Testis (tissue), 3 donors: ENCODE data around the gene CTNS. TPM values are rescaled to one million over a fixed set of nuclear protein-coding genes. Genes with fewer than 3 reads are reported as not detected.

Experiments
- DNase-seq: peaks from one replicate; pipeline ENCODE4 v3.0.0-alpha.2; 2019
- H3K27ac ChIP-seq, 2 donors: fragments of 200-600 bp; sonication (generic); one replicate each; pipeline ENCODE4 v1.5.1; 2019
- H3K27me3 ChIP-seq: fragments of 200-600 bp; sonication (generic); one replicate; pipeline ENCODE4 v1.5.1; 2019
- H3K36me3 ChIP-seq: fragments of 200-600 bp; sonication (generic); one replicate; pipeline ENCODE4 v1.5.1; 2017; ENCODE audit warnings: low read depth; ENCODE audit errors: missing control alignments
- H3K4me1 ChIP-seq: fragments of 200-600 bp; sonication (generic); one replicate; pipeline ENCODE4 v1.5.1; 2019
- H3K4me3 ChIP-seq, 2 donors: fragments of 200-600 bp; sonication (generic); one replicate each; pipeline ENCODE4 v1.5.1; 2017 to 2019
- H3K9me3 ChIP-seq: fragments of 200-600 bp; sonication (generic); one replicate; pipeline ENCODE4 v1.5.1; 2017
- CTCF ChIP-seq, 3 experiments: fragments of 450-650 bp in 2 of 3; fragments of 200-600 bp in 1 of 3; sonication (generic) in 1 of 3; IDR thresholded peaks; one replicate each; pipeline ENCODE4 v1.5.1; 2016 to 2019; ENCODE audit warnings: antibody characterized with exemption in 3 of 3, mild to moderate bottlenecking in 2 of 3, moderate library complexity in 1 of 3
- POLR2A ChIP-seq: fragments of 450-650 bp; IDR thresholded peaks from one replicate; pipeline ENCODE4 v1.6.1; 2017; ENCODE audit warnings: antibody characterized with exemption, mild to moderate bottlenecking, moderate library complexity
- WGBS, 2 donors: methylation state at CpG; one replicate each; pipeline ENCODE4 v1.1.5; 2018; 5-methylcytosine and 5-hydroxymethylcytosine counted together
- intact Hi-C: fragments of 100-400 bp; cut with DNase I; formaldehyde crosslinking; loops from one replicate; pipeline ENCODE4 v1.15.1; 2023; ENCODE audit warnings: low total_unique reads
- polyA plus RNA-seq: library from polyadenylated mRNA; stranded (reverse); fragments of 350-450 nt; fragmentation: Illumina TruSeq; extraction: RNeasy Lipid Tissue Mini Kit (QIAGEN cat#74804); gene quantifications from one replicate; pipeline ENCODE4 v1.2.3, GENCODE V29; 2014; ENCODE audit warnings: low read depth, low replicate concordance; ENCODE audit not compliant: insufficient read depth
- total RNA-seq, 2 donors: library from RNA; depleted of rRNA; stranded (reverse); fragments of >200 nt; gene quantifications; one replicate each; pipeline ENCODE4 v1.2.3, GENCODE V29; 2016

CTNS gene
- total and polyA plus RNA-seq, 3 donors from 2014 or later, result 43.8 to 57.3 (median 50.4) TPM

DNA sequence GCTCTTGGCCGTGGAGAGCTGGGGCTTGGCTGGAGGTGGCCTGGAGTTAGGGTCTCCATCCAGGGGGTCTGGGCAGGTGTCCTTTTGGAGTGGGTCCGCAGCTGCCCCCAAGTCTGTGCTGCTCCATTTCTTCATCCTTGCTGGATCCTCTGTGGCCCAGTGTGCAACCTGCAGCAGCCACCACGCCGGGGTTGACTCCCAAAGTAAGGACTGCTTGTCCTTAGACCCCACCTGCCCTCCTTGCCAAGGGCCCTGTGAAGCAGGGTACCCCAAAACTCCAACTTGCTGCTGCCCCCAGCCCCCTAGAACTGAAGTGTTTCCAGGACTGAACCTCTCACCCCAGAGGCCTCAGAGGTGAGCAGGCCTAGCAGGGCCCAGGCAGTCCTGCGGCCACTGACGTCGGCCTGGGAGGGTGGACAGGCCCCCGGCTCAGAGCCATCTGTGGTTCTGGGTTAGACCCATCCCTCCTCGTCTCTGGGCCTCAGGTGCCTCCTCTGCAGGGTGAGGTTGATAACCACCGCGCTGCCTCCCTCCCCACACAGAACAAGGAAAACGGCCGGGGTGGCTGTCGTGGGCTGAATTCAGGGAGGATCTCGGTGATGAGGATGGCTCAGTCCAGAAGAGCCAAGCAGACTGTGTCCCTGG lies 44.2 kb upstream of the CTNS start:
- H3K9me3 ChIP-seq, result no peaks in the 10 kb centered on the region
- no peak overlapping the region for H3K4me3 ChIP-seq
- intact Hi-C loops, result no loop called here
- 82 to 90% methylated on average over 2 to 14 of the region's 15 CpGs for WGBS, 2 donors
- H3K4me1 ChIP-seq, result no peaks in the 10 kb centered on the region
- TF ChIP-seq CTCF (IDR thresholded peaks at IDR 0.05) (no peak), POLR2A (no peak)
- H3K36me3 ChIP-seq, result no peaks in the 10 kb centered on the region
- no peak for DNase-seq
- no peak overlapping the region for H3K27ac ChIP-seq
- no peaks in the 10 kb centered on the region for H3K27me3 ChIP-seq

GRCh38 chr17:3593384-3593783 lies 43.2 kb upstream of the CTNS start:
- no peak overlapping the region for H3K27ac ChIP-seq
- no peaks in the 10 kb centered on the region for H3K36me3 ChIP-seq
- no peak for DNase-seq
- no peaks in the 10 kb centered on the region for H3K4me1 ChIP-seq
- 87 to 95% methylated on average over 5 of the region's 5 CpGs for WGBS, 2 donors
- H3K4me3 ChIP-seq, result no peak overlapping the region
- no peaks in the 10 kb centered on the region for H3K9me3 ChIP-seq
- H3K27me3 ChIP-seq, result no peaks in the 10 kb centered on the region
- TF ChIP-seq POLR2A (no peak), CTCF (IDR thresholded peaks at IDR 0.05) (no peak)
- intact Hi-C loops, result no loop called here

- peak; percentile 34 for DNase-seq
- WGBS, 2 donors, result 70 to 73% methylated on average over 11 of the region's 11 CpGs
- intact Hi-C loops, result no loop called here
Measured at GRCh38 chr17:3594051-3594800, 42.3 kb upstream of the CTNS start.

GRCh38 chr17:3594976-3595375 lies 41.6 kb upstream of the CTNS start:
- DNase-seq, result no peak
- TF ChIP-seq CTCF (IDR thresholded peaks at IDR 0.05) (no peak), POLR2A (no peak)
- H3K27me3 ChIP-seq, result no peaks in the 10 kb centered on the region
- intact Hi-C loops, result no loop called here
- 86 to 90% methylated on average over 15 of the region's 15 CpGs for WGBS, 2 donors
- H3K27ac ChIP-seq, result no peak overlapping the region
- no peaks in the 10 kb centered on the region for H3K9me3 ChIP-seq
- H3K4me1 ChIP-seq, result no peaks in the 10 kb centered on the region
- no peak overlapping the region for H3K4me3 ChIP-seq
- no peaks in the 10 kb centered on the region for H3K36me3 ChIP-seq

More at GRCh38 chr17:3594051-3594800, 42.3 kb upstream of the CTNS start:
- H3K27me3 ChIP-seq, result no peaks in the 10 kb centered on the region
- H3K27ac ChIP-seq, result no peak overlapping the region
- H3K9me3 ChIP-seq, result no peaks in the 10 kb centered on the region
- no peak overlapping the region for H3K4me3 ChIP-seq
- H3K4me1 ChIP-seq, result no peaks in the 10 kb centered on the region
- TF ChIP-seq CTCF (IDR thresholded peaks at IDR 0.05) (no peak), POLR2A (no peak)
- no peaks in the 10 kb centered on the region for H3K36me3 ChIP-seq
